ENCODE measurements around the gene MARK4. TPM values are rescaled to one million over a fixed set of nuclear protein-coding genes. Genes with fewer than 3 reads are reported as not detected.

MARK4 gene
- total RNA-seq, 1 experiment from 2014 or later, result 37.7 TPM

- TF ChIP-seq REST (IDR thresholded peaks at IDR 0.05; ENCODE audit: low read depth) (no peak), POLR2AphosphoS5 (IDR thresholded peaks at IDR 0.05; ENCODE audit: low read depth, low read length) (no peak), EZH2 (IDR thresholded peaks at IDR 0.05) (no peak), EZH2phosphoT487 (IDR thresholded peaks at IDR 0.05; ENCODE audit: borderline replicate concordance) (no peak), EGR1 (IDR thresholded peaks at IDR 0.05; ENCODE audit: low read depth) (no peak), FOSL1 (IDR thresholded peaks at IDR 0.05; ENCODE audit: low read depth) (no peak), TCF7L2 (IDR thresholded peaks at IDR 0.05; ENCODE audit: borderline replicate concordance, extremely low read depth, insufficient read depth, insufficient read length) (no peak), SP1 (IDR thresholded peaks at IDR 0.05; ENCODE audit: low read depth) (no peak), SIN3A (IDR thresholded peaks at IDR 0.05; ENCODE audit: low read depth) (no peak)
- TF ChIP-seq, protein P1, sequence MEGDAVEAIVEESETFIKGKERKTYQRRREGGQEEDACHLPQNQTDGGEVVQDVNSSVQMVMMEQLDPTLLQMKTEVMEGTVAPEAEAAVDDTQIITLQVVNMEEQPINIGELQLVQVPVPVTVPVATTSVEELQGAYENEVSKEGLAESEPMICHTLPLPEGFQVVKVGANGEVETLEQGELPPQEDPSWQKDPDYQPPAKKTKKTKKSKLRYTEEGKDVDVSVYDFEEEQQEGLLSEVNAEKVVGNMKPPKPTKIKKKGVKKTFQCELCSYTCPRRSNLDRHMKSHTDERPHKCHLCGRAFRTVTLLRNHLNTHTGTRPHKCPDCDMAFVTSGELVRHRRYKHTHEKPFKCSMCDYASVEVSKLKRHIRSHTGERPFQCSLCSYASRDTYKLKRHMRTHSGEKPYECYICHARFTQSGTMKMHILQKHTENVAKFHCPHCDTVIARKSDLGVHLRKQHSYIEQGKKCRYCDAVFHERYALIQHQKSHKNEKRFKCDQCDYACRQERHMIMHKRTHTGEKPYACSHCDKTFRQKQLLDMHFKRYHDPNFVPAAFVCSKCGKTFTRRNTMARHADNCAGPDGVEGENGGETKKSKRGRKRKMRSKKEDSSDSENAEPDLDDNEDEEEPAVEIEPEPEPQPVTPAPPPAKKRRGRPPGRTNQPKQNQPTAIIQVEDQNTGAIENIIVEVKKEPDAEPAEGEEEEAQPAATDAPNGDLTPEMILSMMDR (IDR thresholded peaks at IDR 0.05 in 2 of 3, conservative IDR thresholded peaks at IDR 0.05 in 1 of 3; ENCODE audit: borderline replicate concordance in 1 of 3, insufficient read depth in 1 of 3, low read depth in 2 of 3, low read length in 2 of 3), result no peak
These were observed 39.2 kb upstream of the MARK4 start (continued) for GRCh38 chr19:45211751-45212381.
